Motor neuron (in vitro differentiated cells): ENCODE data around the gene LSP1. TPM values are rescaled to one million over a fixed set of nuclear protein-coding genes. Genes with fewer than 3 reads are reported as not detected.
A peak's percentile ranks its signal among the peaks of the same experiment; 100 is the strongest.

Experiments
- ATAC-seq, 8 experiments: fragments of 200-7000 bp; cut with Tn5 transposase; replicated peaks in 6 of 8; 2 replicates each; pipeline ENCODE4 v1.8.0; 2021; ENCODE audit warnings: mild to moderate bottlenecking in 8 of 8, moderate library complexity in 8 of 8
- H3K27ac ChIP-seq, 2 donors: fragments of 250-450 bp; sonication (Bioruptor Pico); 2 replicates each; pipeline ENCODE4 v1.9.0; 2021; ENCODE audit warnings: antibody characterized with exemption in 2 of 2, mild to moderate bottlenecking in 2 of 2, moderate library complexity in 1 of 2
- H3K4me1 ChIP-seq, 2 donors: fragments of 250-450 bp; sonication (Bioruptor Pico); replicated peaks in 1 of 2; 2 replicates each; pipeline ENCODE4 v1.6.1; 2021; ENCODE audit warnings: antibody characterized with exemption in 2 of 2, mild to moderate bottlenecking in 2 of 2, moderate library complexity in 1 of 2
- H3K4me3 ChIP-seq, 5 donors: fragments of 250-450 bp; sonication (Bioruptor Pico); 2 replicates each; pipeline ENCODE4 v1.9.0; 2021; ENCODE audit warnings: antibody characterized with exemption in 5 of 5, mild to moderate bottlenecking in 5 of 5, moderate library complexity in 4 of 5
- WGBS, 10 experiments: fragments of 450-650 bp; shearing (Covaris generic); methylation state at CpG; one replicate each; pipeline ENCODE4 v1.0.0; 2022; 5-methylcytosine and 5-hydroxymethylcytosine counted together
- in situ Hi-C, 9 experiments: fragments of 400-800 bp; cut with MboI; loops; one replicate each; pipeline ENCODE4 v1.15.0; 2021; ENCODE audit warnings: low sequenced_read_pairs in 9 of 9, low pct_unique_long_range_greater_than_20kb in 2 of 9; ENCODE audit not compliant: unreplicated experiment in 9 of 9
- total RNA-seq, 8 experiments: library from RNA; unstranded; fragments of 300-600 nt; gene quantifications; 2 replicates each; pipeline versions ENCODE4 v1.2.3 to v1.2.4, GENCODE V29; 2022

Gene LSP1
- total RNA-seq, 8 experiments from 2014 or later: 0.05 to 12.9 (median 0.88) TPM

- ATAC-seq: no peak
- WGBS, 10 experiments: 88% methylated on average over 8 of the region's 37 CpGs; no CpG with 5 or more reads in 9 of the 10 experiments
- H3K4me1 ChIP-seq: peaks cover 0 to 3% of the 10 kb centered on the region in 2 donors
- in situ Hi-C loops: loop anchor here in 1 of 9 experiments (25.0 kb wide), 1 partner anchor 179 kb away; no protein-coding TSS in a partner anchor
- H3K4me3 ChIP-seq: no peak overlapping the region
- H3K27ac ChIP-seq: no peak overlapping the region
These were observed 12.0 kb upstream of the LSP1 start for GRCh38 chr11:1840780-1841480.

GRCh38 chr11:1841511-1842148 is 11.3 kb upstream of the LSP1 start:
- Histone ChIP-seq H3K4me3 (no peak overlapping the region), H3K4me1 (peaks cover 0 to 3% of the 10 kb centered on the region in 2 donors), H3K27ac (no peak overlapping the region)
- in situ Hi-C loops: loop anchor here in 1 of 9 experiments (25.0 kb wide), 1 partner anchor 179 kb away; no protein-coding TSS in a partner anchor
- ATAC-seq: no peak
- 80 to 100% (median 83%) methylated on average over 1 to 3 of the region's 19 CpGs; no CpG with 5 or more reads in 5 of the 10 experiments for WGBS, 10 experiments

- no peak for ATAC-seq
- Histone ChIP-seq H3K4me1 (peaks cover 0 to 3% of the 10 kb centered on the region in 2 donors), H3K27ac (no peak overlapping the region), H3K4me3 (no peak overlapping the region)
- WGBS, 10 experiments: 40 to 77% (median 60%) methylated on average over 1 to 4 of the region's 29 CpGs; no CpG with 5 or more reads in 7 of the 10 experiments
- in situ Hi-C loops: loop anchor here in 1 of 9 experiments (25.0 kb wide), 1 partner anchor 180 kb away; no protein-coding TSS in a partner anchor
These were observed 10.5 kb upstream of the LSP1 start for GRCh38 chr11:1842149-1843097.

GRCh38 chr11:1843098-1843473 is 9.8 kb upstream of the LSP1 start:
- in situ Hi-C loops: loop anchor here in 1 of 9 experiments (25.0 kb wide), 1 partner anchor 181 kb away; no protein-coding TSS in a partner anchor

GRCh38 chr11:1843796-1844195 is 9.1 kb upstream of the LSP1 start:
- in situ Hi-C loops: loop anchor here in 1 of 9 experiments (25.0 kb wide), 1 partner anchor 181 kb away; no protein-coding TSS in a partner anchor
- 20 to 78% (median 60%) methylated on average over 1 to 5 of the region's 8 CpGs; no CpG with 5 or more reads in 7 of the 10 experiments for WGBS, 10 experiments
- Histone ChIP-seq H3K4me1 (no peaks in the 10 kb centered on the region), H3K4me3 (no peak overlapping the region), H3K27ac (no peak overlapping the region)
- no peak for ATAC-seq

More at GRCh38 chr11:1843098-1843473, 9.8 kb upstream of the LSP1 start:
- WGBS, 10 experiments: 80 to 100% (median 92%) methylated on average over 2 of the region's 11 CpGs; no CpG with 5 or more reads in 7 of the 10 experiments
- no peak overlapping the region for H3K27ac ChIP-seq
- no peak overlapping the region for H3K4me3 ChIP-seq
- ATAC-seq: no peak
- H3K4me1 ChIP-seq: peaks cover 0 to under 1% of the 10 kb centered on the region in 2 donors

- in situ Hi-C loops: loop anchor here in 1 of 9 experiments (25.0 kb wide), 1 partner anchor 182 kb away; no protein-coding TSS in a partner anchor
- WGBS, 10 experiments: 20 to 100% (median 74%) methylated on average over 1 to 9 of the region's 23 CpGs; no CpG with 5 or more reads in 2 of the 10 experiments
- peak in 2 of 8 experiments; percentile 84 to 91 for ATAC-seq
- Histone ChIP-seq H3K4me3 (no peak overlapping the region), H3K4me1 (no peaks in the 10 kb centered on the region), H3K27ac (no peak overlapping the region)
These were observed 8.4 kb upstream of the LSP1 start for GRCh38 chr11:1844221-1845094.

GRCh38 chr11:1845095-1845429 is 7.8 kb upstream of the LSP1 start:
- Histone ChIP-seq H3K27ac (no peak overlapping the region), H3K4me3 (no peak overlapping the region), H3K4me1 (no peaks in the 10 kb centered on the region)
- in situ Hi-C loops: loop anchor here in 1 of 9 experiments (25.0 kb wide), 1 partner anchor 183 kb away; no protein-coding TSS in a partner anchor
- no peak for ATAC-seq
- WGBS, 10 experiments: 0 to 86% (median 50%) methylated on average over 1 of the region's 1 CpG; no CpG with 5 or more reads in 3 of the 10 experiments

GRCh38 chr11:1845561-1846452 is 7.1 kb upstream of the LSP1 start:
- H3K4me1 ChIP-seq: no peaks in the 10 kb centered on the region
- no peak for ATAC-seq
- no peak overlapping the region for H3K27ac ChIP-seq
- H3K4me3 ChIP-seq: no peak overlapping the region
- in situ Hi-C loops: loop anchor here in 1 of 9 experiments (25.0 kb wide), 1 partner anchor 184 kb away; no protein-coding TSS in a partner anchor
- 0 to 82% (median 73%) methylated on average over 1 to 3 of the region's 21 CpGs; no CpG with 5 or more reads in 5 of the 10 experiments for WGBS, 10 experiments

GRCh38 chr11:1846453-1846932 is 6.4 kb upstream of the LSP1 start:
- 60 to 94% (median 71%) methylated on average over 1 to 3 of the region's 9 CpGs; no CpG with 5 or more reads in 7 of the 10 experiments for WGBS, 10 experiments
- no peak for ATAC-seq
- H3K27ac ChIP-seq: no peak overlapping the region
- in situ Hi-C loops: loop anchor here in 1 of 9 experiments (25.0 kb wide), 1 partner anchor 184 kb away; no protein-coding TSS in a partner anchor
- H3K4me3 ChIP-seq: no peak overlapping the region
- no peaks in the 10 kb centered on the region for H3K4me1 ChIP-seq

- H3K4me1 ChIP-seq: no peaks in the 10 kb centered on the region
- no peak for ATAC-seq
- in situ Hi-C loops: loop anchor here in 1 of 9 experiments (25.0 kb wide), 1 partner anchor 185 kb away; no protein-coding TSS in a partner anchor
- no peak overlapping the region for H3K4me3 ChIP-seq
- no peak overlapping the region for H3K27ac ChIP-seq
- WGBS, 10 experiments: 81 to 90% (median 87%) methylated on average over 2 to 11 of the region's 34 CpGs; no CpG with 5 or more reads in 7 of the 10 experiments
These were observed 5.7 kb upstream of the LSP1 start for GRCh38 chr11:1847006-1847735.
